IMR-90 (cell line): ENCODE data around the gene PDE4C. TPM values are rescaled to one million over a fixed set of nuclear protein-coding genes. Genes with fewer than 3 reads are reported as not detected.

ENCODE experiments used
- ATAC-seq: fragments of 200-7000 bp; cut with Tn5 transposase; 2 replicates; pipeline ENCODE4 v1.9.1; 2020; ENCODE audit warnings: low read depth, mild to moderate bottlenecking, moderate library complexity
- BruUV-seq: library from RNA; stranded (reverse); fragments of 400-500 nt; replicated peaks from 2 replicates; lab custom pipeline; 2021; lab: Mats Ljungman, UMichigan
- CTCF ChIA-PET: fragments of 300-600 bp; formaldehyde crosslinking; extraction: SDS; loops from one replicate; lab custom pipeline; 2021; ENCODE audit warnings: antibody characterized with exemption; lab: Yijun Ruan, JAX
- POLR2A ChIA-PET: fragments of 300-600 bp; sonication (Branson Sonifier 250); formaldehyde crosslinking; loops from one replicate; lab custom pipeline; 2022; ENCODE audit warnings: antibody characterized with exemption; ENCODE audit not compliant: unreplicated experiment; lab: Charles Lee
- DNase-seq: peaks from one replicate; pipeline ENCODE4 v3.0.0; 2013
- H2AFZ ChIP-seq: replicated peaks from 2 replicates; pipeline ENCODE3; 2013; ENCODE audit warnings: low read length, mild to moderate bottlenecking; ENCODE audit not compliant: poor library complexity
- H2AK5ac ChIP-seq: 2 replicates; pipeline ENCODE4 v1.6.1; 2013; ENCODE audit warnings: low read depth, low read length, inconsistent platforms
- H2AK9ac ChIP-seq: replicated peaks from 2 replicates; pipeline ENCODE3; 2013; ENCODE audit warnings: mild to moderate bottlenecking, low read depth, low read length, moderate library complexity; ENCODE audit not compliant: poor library complexity
- H2BK120ac ChIP-seq: 2 replicates; pipeline ENCODE4 v1.6.1; 2013; ENCODE audit warnings: low read depth, low read length, inconsistent platforms
- H2BK15ac ChIP-seq: 3 replicates; pipeline ENCODE4 v1.6.1; 2013; ENCODE audit warnings: low read depth, low read length, inconsistent platforms
- H2BK20ac ChIP-seq: 2 replicates; pipeline ENCODE4 v1.6.1; 2013; ENCODE audit warnings: low read depth, mild to moderate bottlenecking, inconsistent platforms, low read length, moderate library complexity
- H2BK5ac ChIP-seq: 2 replicates; pipeline ENCODE4 v1.6.1; 2013; ENCODE audit warnings: mild to moderate bottlenecking, low read depth, low read length, inconsistent platforms; ENCODE audit not compliant: poor library complexity, severe bottlenecking
- H3K14ac ChIP-seq: replicated peaks from 2 replicates; pipeline ENCODE4 v1.6.1; 2013; ENCODE audit warnings: low read depth, low read length, inconsistent platforms
- H3K18ac ChIP-seq: 2 replicates; pipeline ENCODE4 v1.6.1; 2013; ENCODE audit warnings: low read depth, low read length, control low read depth
- H3K23ac ChIP-seq: 2 replicates; pipeline ENCODE4 v1.6.1; 2013; ENCODE audit warnings: low read depth, low read length, inconsistent platforms
- H3K27ac ChIP-seq: 2 replicates; pipeline ENCODE4 v1.5.1; 2013; ENCODE audit warnings: mild to moderate bottlenecking, control low read depth, low read length; ENCODE audit not compliant: insufficient read depth
- H3K27me3 ChIP-seq: 2 replicates; pipeline ENCODE4 v1.6.1; 2013; ENCODE audit warnings: low read length; ENCODE audit not compliant: control insufficient read depth, insufficient read depth
- H3K36me3 ChIP-seq: 2 replicates; pipeline ENCODE4 v1.6.1; 2013; ENCODE audit warnings: low read length, mixed read lengths; ENCODE audit not compliant: control insufficient read depth, insufficient read depth
- H3K4ac ChIP-seq: 2 replicates; pipeline ENCODE4 v1.6.1; 2013; ENCODE audit warnings: low read depth, low read length, inconsistent platforms
- H3K4me1 ChIP-seq: 2 replicates; pipeline ENCODE4 v1.6.1; 2013; ENCODE audit warnings: low read length, mixed read lengths; ENCODE audit not compliant: control insufficient read depth, insufficient read depth
- H3K4me2 ChIP-seq: 2 replicates; pipeline ENCODE4 v1.6.1; 2013; ENCODE audit warnings: low read depth, mild to moderate bottlenecking, control low read depth, low read length, moderate library complexity
- H3K4me3 ChIP-seq: 2 replicates; pipeline ENCODE4 v1.5.1; 2013; ENCODE audit warnings: low read depth, mild to moderate bottlenecking, control low read depth, low read length, moderate library complexity; ENCODE audit not compliant: insufficient read depth
- H3K56ac ChIP-seq: 2 replicates; pipeline ENCODE4 v1.6.1; 2013; ENCODE audit warnings: low read length, inconsistent platforms; ENCODE audit not compliant: insufficient read depth; ENCODE audit errors: extremely low read depth
- H3K79me1 ChIP-seq, 2 experiments: 2 replicates each; pipeline ENCODE4 v1.6.1; 2013; ENCODE audit warnings: low read length in 2 of 2, inconsistent platforms in 1 of 2, low read depth in 1 of 2
- H3K9ac ChIP-seq: 2 replicates; pipeline ENCODE4 v1.6.1; 2013; ENCODE audit warnings: low read depth, low read length, control low read depth
- H3K9me1 ChIP-seq: 2 replicates; pipeline ENCODE4 v1.6.1; 2013; ENCODE audit warnings: low read length, inconsistent platforms; ENCODE audit not compliant: insufficient read depth
- H3K9me3 ChIP-seq: 2 replicates; pipeline ENCODE4 v1.6.1; 2013; ENCODE audit warnings: low read length; ENCODE audit not compliant: control insufficient read depth, insufficient read depth
- H4K20me1 ChIP-seq: 2 replicates; pipeline ENCODE4 v1.6.1; 2013; ENCODE audit warnings: low read length, inconsistent platforms; ENCODE audit not compliant: insufficient read depth
- H4K5ac ChIP-seq: 2 replicates; pipeline ENCODE4 v1.6.1; 2013; ENCODE audit warnings: mild to moderate bottlenecking, low read depth, low read length, control low read depth
- H4K8ac ChIP-seq, 2 experiments: 2 replicates each; pipeline ENCODE4 v1.6.1; 2013; ENCODE audit warnings: low read depth in 2 of 2, low read length in 2 of 2, control low read depth in 1 of 2, inconsistent platforms in 1 of 2
- H4K91ac ChIP-seq: 2 replicates; pipeline ENCODE4 v1.6.1; 2013; ENCODE audit warnings: low read depth, low read length, inconsistent platforms; ENCODE audit not compliant: insufficient read depth
- CEBPB ChIP-seq: IDR thresholded peaks from 2 replicates; pipeline ENCODE4 v1.6.1; 2012; ENCODE audit warnings: low read depth, low read length, improper control_type of control experiment
- MXI1 ChIP-seq: IDR thresholded peaks from 2 replicates; pipeline ENCODE4 v1.6.1; 2012; ENCODE audit warnings: low read depth, mild to moderate bottlenecking, low read length, moderate library complexity, borderline replicate concordance
- NFE2L2 ChIP-seq: fragments of 150-350 bp; IDR thresholded peaks from 2 replicates; pipeline ENCODE4 v1.6.1; 2016; ENCODE audit warnings: low read depth, mild to moderate bottlenecking, low read length
- POLR2A ChIP-seq: IDR thresholded peaks from 2 replicates; pipeline ENCODE4 v1.6.1; 2012; ENCODE audit warnings: mild to moderate bottlenecking, low read depth, low read length
- RAD21 ChIP-seq: IDR thresholded peaks from 2 replicates; pipeline ENCODE4 v1.6.1; 2012; ENCODE audit warnings: low read length, improper control_type of control experiment
- SMC3 ChIP-seq: fragments of 150-350 bp; IDR thresholded peaks from 2 replicates; pipeline ENCODE4 v1.6.1; 2016; ENCODE audit warnings: low read depth, mild to moderate bottlenecking, antibody characterized with exemption, low read length, moderate library complexity
- WGBS, 2 experiments: methylation state at CpG; one replicate each; pipeline versions ENCODE4 v1.1.5 to v1.1.7; 2013; ENCODE audit warnings: missing lambda C conversion rate in 2 of 2; ENCODE audit not compliant: insufficient read length in 1 of 2; ENCODE audit errors: extremely low coverage in 2 of 2; 5-methylcytosine and 5-hydroxymethylcytosine counted together
- dilution Hi-C: fragments of 300-500 bp; cut with HindIII; formaldehyde crosslinking; loops from one replicate; pipeline ENCODE4 v1.14.3; 2018; ENCODE audit warnings: low sequenced_read_pairs; ENCODE audit not compliant: unreplicated experiment
- in situ Hi-C: fragments of 300-500 bp; cut with MboI; formaldehyde crosslinking; loops from 3 replicates; pipeline ENCODE4 v1.14.3; 2019; ENCODE audit warnings: low sequenced_read_pairs, inconsistent platforms, mixed read lengths
- intact Hi-C: fragments of 100-400 bp; cut with micrococcal nuclease; formaldehyde crosslinking; loops from 2 replicates; pipeline ENCODE4 v1.10.0; 2022
- polyA plus RNA-seq, 3 experiments: library from polyadenylated mRNA; depleted of rRNA; stranded (reverse); fragments of >200 nt; gene quantifications; 2 replicates each; pipeline ENCODE4 v1.2.3, GENCODE V29; 2012; ENCODE audit warnings: low replicate concordance in 1 of 3
- total RNA-seq: library from RNA; depleted of rRNA; stranded (reverse); fragments of >200 nt; gene quantifications from 2 replicates; pipeline ENCODE4 v1.2.3, GENCODE V29; 2012

PDE4C gene
- total and polyA plus RNA-seq, 2 of the 4 experiments (the other 2 are of a cell fraction) = 0.18 to 0.24 TPM

- no peaks in the 10 kb centered on the region for H3K36me3 ChIP-seq
- H2AK5ac ChIP-seq = no peak overlapping the region
- dilution Hi-C loops = no loop called here
- no peak overlapping the region for H2AFZ ChIP-seq
- DNase-seq (no peak), ATAC-seq (no peak)
- intact Hi-C loops = loop anchor here (5.0 kb wide), 1 partner anchor 83 kb away; the partner anchor contains the start of gene IFI30
- no peak overlapping the region for H4K8ac ChIP-seq
- no peak overlapping the region for H2BK20ac ChIP-seq
- whole genome bisulfite sequencing, 2 experiments = 16% methylated on average over 10 of the region's 24 CpGs; no CpG with 5 or more reads in 1 of the 2 experiments
- no peak overlapping the region for H2BK5ac ChIP-seq
- H3K9me1 ChIP-seq = no peaks in the 10 kb centered on the region
- H4K20me1 ChIP-seq = no peaks in the 10 kb centered on the region
- no peak overlapping the region for H4K5ac ChIP-seq
- in situ Hi-C loops = loop anchor here (5.0 kb wide), 1 partner anchor 143 kb away; no protein-coding TSS in a partner anchor
- no peaks in the 10 kb centered on the region for H3K79me1 ChIP-seq
- no peak overlapping the region for H3K23ac ChIP-seq
- H3K18ac ChIP-seq = no peak overlapping the region
- H3K56ac ChIP-seq = no peak overlapping the region
- no peak overlapping the region for H3K27ac ChIP-seq
- H3K4me3 ChIP-seq = no peak overlapping the region
- CTCF ChIA-PET = interaction anchor here (0.5 to 1.2 kb wide), 2 partner anchors 9 to 74 kb away, joined by 3 to 4 read pairs; no protein-coding TSS in a partner anchor
- no peak overlapping the region for H3K4me2 ChIP-seq
- no peak overlapping the region for H3K4ac ChIP-seq
- no peak overlapping the region for H3K9ac ChIP-seq
- no peaks in the 10 kb centered on the region for H3K4me1 ChIP-seq
- no peak overlapping the region for H3K14ac ChIP-seq
- H3K9me3 ChIP-seq = no peaks in the 10 kb centered on the region
- no peak overlapping the region for H4K91ac ChIP-seq
- no peak overlapping the region for H2BK120ac ChIP-seq
- H3K27me3 ChIP-seq = peaks cover 22% of the 10 kb centered on the region
- H2AK9ac ChIP-seq = no peak overlapping the region
- no TSS peak for BruUV-seq
- no peak for TF ChIP-seq POLR2A
- no peak for TF ChIP-seq RAD21
- no peak for TF ChIP-seq SMC3
- no peak for TF ChIP-seq NFE2L2
- TF ChIP-seq CEBPB = no peak
- no peak for TF ChIP-seq MXI1
- H2BK15ac ChIP-seq = no peak overlapping the region
- POLR2A ChIA-PET = no interaction called here
These were observed 28.6 kb upstream of the PDE4C start for GRCh38 chr19:18254546-18255503.
